Ishikawa (cell line): ENCODE measurements around the gene NCF4.

Experiments used
- CEBPB ChIP-seq: IDR thresholded peaks from 2 replicates; pipeline ENCODE4 v1.6.1; 2012
- CREB1 ChIP-seq: IDR thresholded peaks from 2 replicates; pipeline ENCODE4 v1.6.1; 2012; ENCODE audit warnings: low read depth
- EGR1 ChIP-seq: IDR thresholded peaks from 2 replicates; pipeline ENCODE4 v1.6.1; 2012
- EP300 ChIP-seq: IDR thresholded peaks from 2 replicates; pipeline ENCODE4 v1.6.1; 2012; ENCODE audit warnings: borderline replicate concordance
- FOXM1 ChIP-seq: IDR thresholded peaks from 2 replicates; pipeline ENCODE4 v1.6.1; 2012; ENCODE audit warnings: low read depth, borderline replicate concordance
- NFIC ChIP-seq: IDR thresholded peaks from 2 replicates; pipeline ENCODE4 v1.6.1; 2012
- RAD21 ChIP-seq: IDR thresholded peaks from 2 replicates; pipeline ENCODE4 v1.6.1; 2012; ENCODE audit warnings: low read depth
- REST ChIP-seq: IDR thresholded peaks from 2 replicates; pipeline ENCODE4 v1.6.1; 2012; ENCODE audit warnings: low read depth, mild to moderate bottlenecking
- TAF1 ChIP-seq: IDR thresholded peaks from 2 replicates; pipeline ENCODE4 v1.6.1; 2012; ENCODE audit warnings: low read depth, mild to moderate bottlenecking
- TCF12 ChIP-seq: IDR thresholded peaks from 2 replicates; pipeline ENCODE4 v1.6.1; 2012; ENCODE audit warnings: low read depth
- TEAD4 ChIP-seq: IDR thresholded peaks from 2 replicates; pipeline ENCODE4 v1.6.1; 2012
- USF1 ChIP-seq: IDR thresholded peaks from 2 replicates; pipeline ENCODE4 v1.6.1; 2012
- YY1 ChIP-seq: IDR thresholded peaks from 2 replicates; pipeline ENCODE4 v1.6.1; 2012; ENCODE audit warnings: low read depth
- ZBTB7A ChIP-seq: IDR thresholded peaks from 2 replicates; pipeline ENCODE4 v1.6.1; 2012; ENCODE audit warnings: low read depth
- TF ChIP-seq, protein P1 (sequence below): IDR thresholded peaks from 2 replicates; pipeline ENCODE4 v1.6.1; 2012

NCF4 gene

GRCh38 chr22:36918586-36919284, 57.9 kb downstream of the NCF4 start:
- TF ChIP-seq TCF12, result no peak
- TF ChIP-seq RAD21, result no peak
- TF ChIP-seq FOXM1, result no peak
- TF ChIP-seq YY1, result no peak
- TF ChIP-seq, protein P1, sequence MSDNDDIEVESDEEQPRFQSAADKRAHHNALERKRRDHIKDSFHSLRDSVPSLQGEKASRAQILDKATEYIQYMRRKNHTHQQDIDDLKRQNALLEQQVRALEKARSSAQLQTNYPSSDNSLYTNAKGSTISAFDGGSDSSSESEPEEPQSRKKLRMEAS, result no peak
- no peak for TF ChIP-seq EP300
- TF ChIP-seq ZBTB7A, result no peak
- TF ChIP-seq CEBPB, result no peak
- TF ChIP-seq USF1, result no peak
- TF ChIP-seq CREB1, result no peak
- no peak for TF ChIP-seq EGR1
- no peak for TF ChIP-seq TEAD4
- no peak for TF ChIP-seq REST
- TF ChIP-seq TAF1, result no peak
- TF ChIP-seq NFIC, result no peak

DNA sequence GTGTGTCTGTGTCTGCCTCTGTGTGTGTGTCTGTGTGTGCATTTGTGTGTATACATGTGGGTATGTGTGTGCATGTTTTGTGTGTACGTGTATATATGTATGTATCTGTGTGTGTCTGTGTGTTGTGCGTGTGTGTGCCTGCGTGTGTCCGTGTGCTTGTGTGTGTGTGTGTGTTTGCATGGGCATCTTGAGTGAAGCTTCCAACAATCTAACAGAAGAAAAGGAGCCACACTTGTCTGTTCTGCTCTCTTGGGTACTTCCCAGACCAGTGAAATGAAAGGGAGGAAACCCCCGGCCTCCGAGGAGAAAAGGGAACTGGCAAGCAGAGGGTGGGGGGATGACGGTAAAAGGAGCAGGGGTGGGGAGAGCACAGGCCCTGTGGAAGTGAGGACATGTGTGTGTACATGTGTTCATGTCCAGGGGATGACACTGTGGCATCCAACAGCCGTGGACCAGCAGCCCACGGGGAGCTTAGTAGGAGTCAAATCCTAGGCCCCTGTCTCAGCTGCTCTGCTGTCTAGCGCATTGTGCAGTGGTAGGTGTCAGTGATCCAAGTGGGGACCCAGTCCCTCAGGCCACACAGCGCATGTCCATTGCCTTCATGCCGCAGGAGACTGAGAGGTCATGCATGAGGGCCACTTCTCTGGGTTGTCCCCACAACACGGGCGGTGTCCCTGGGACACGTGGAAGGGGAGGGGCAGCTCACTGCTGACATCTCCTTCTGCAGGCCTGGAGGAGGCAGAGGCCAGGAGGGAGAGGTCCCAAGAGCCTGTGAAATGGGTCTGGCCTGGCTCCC, 60.7 kb downstream of the NCF4 start:
- no peak for TF ChIP-seq CEBPB
- no peak for TF ChIP-seq TCF12
- TF ChIP-seq REST, result no peak
- TF ChIP-seq TAF1, result no peak
- no peak for TF ChIP-seq EGR1
- no peak for TF ChIP-seq FOXM1
- no peak for TF ChIP-seq ZBTB7A
- no peak for TF ChIP-seq RAD21
- TF ChIP-seq CREB1, result no peak
- TF ChIP-seq TEAD4, result no peak
- no peak for TF ChIP-seq USF1
- no peak for TF ChIP-seq NFIC
- TF ChIP-seq YY1, result no peak
- no peak for TF ChIP-seq EP300
- TF ChIP-seq, protein P1, result no peak

DNA sequence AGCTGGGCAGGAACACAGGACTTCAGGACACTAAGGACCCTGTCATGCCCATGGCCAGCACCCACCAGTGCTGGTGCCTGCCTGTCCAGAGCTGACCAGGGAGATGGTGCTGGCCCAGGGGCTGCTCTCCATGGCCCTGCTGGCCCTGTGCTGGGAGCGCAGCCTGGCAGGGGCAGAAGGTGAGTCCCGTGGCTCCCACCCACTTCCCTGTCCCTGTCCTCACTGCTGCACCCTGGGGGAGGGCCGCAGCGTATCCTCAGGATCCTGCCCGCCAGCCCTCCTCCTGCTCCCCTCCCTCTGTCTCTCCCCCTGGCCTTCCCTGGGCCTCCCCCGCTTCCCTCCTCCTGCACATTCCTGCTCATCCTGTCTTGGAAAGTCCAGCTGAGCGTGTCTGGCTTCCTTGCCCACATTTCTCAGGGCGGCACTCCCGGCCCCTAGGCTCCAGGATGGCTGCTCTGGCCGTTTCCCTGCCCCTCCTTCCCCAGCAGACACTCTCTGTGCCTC, 61.4 kb downstream of the NCF4 start:
- TF ChIP-seq EGR1 (no peak), TEAD4 (no peak), REST (no peak), CREB1 (no peak)

DNA sequence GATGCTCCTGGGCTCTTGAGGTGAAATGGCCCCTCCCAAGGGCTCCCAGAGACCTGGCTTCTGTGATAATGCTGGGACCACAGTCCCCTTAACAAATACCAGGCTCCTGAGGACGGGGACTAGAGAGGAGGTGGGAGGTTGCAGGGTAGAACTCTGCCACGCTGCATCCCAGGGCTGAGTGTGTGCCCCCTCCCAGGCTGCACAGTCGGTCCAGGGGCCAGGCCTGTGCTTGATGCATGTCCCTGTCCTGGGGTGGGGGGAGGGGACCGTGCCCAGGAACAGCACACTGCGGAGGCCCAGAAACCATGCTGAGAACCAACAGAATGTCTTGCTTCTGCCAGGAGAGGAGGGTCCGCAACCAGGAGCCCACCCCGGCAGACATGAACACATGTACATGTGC, 61.9 kb downstream of the NCF4 start:
- no peak for TF ChIP-seq YY1
- no peak for TF ChIP-seq USF1
- no peak for TF ChIP-seq RAD21
- TF ChIP-seq CREB1, result no peak
- no peak for TF ChIP-seq REST
- TF ChIP-seq, protein P1, result no peak
- no peak for TF ChIP-seq NFIC
- TF ChIP-seq TCF12, result no peak
- no peak for TF ChIP-seq TEAD4
- no peak for TF ChIP-seq TAF1
- no peak for TF ChIP-seq CEBPB
- no peak for TF ChIP-seq EGR1
